ENCODE results near the gene AFAP1.

Gene AFAP1

GRCh38 chr4:7892212-7893019 is 47.2 kb downstream of the AFAP1 start:
- no peak for DNase-seq

DNA sequence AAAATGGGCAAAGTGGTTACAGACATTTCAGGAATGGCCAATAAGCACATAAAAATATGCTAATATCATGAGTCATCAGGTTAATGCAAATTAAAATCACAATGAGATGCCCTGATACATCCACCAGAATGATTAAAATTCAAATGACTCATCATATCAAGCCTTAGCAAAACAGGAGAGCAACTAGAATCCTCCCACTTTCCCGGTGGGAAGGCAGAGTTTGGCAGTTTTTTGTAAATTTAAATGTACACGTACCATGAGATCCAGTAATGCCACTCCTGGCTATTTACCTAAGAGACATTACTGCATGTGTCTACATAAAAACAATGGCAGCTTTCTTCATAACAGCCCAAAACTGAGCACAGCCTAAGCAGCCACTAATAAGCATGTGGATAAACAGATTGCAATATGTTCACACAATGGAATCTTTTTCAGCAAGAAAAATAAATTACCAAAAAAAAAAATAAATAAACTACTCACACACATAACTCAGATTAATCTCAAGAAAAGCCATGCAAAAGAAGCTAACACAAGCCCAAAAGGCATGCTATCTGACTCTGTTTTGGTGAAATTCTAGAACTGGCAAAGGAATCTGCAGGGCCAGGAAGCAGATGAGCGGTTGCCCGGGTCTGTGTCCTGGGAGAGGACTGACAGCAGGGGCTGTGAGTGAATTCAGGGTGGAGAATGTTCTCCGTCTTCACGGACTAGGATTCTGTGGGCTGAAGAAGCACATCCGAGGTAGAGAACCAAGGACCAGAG is 48.8 kb downstream of the AFAP1 start:
- DNase-seq, result no peak

- DNase-seq, result no peak
These were observed 52.2 kb downstream of the AFAP1 start for GRCh38 chr4:7887436-7887835.

- DNase-seq, result no peak
These were observed 53.4 kb downstream of the AFAP1 start for GRCh38 chr4:7886007-7886973.

DNA sequence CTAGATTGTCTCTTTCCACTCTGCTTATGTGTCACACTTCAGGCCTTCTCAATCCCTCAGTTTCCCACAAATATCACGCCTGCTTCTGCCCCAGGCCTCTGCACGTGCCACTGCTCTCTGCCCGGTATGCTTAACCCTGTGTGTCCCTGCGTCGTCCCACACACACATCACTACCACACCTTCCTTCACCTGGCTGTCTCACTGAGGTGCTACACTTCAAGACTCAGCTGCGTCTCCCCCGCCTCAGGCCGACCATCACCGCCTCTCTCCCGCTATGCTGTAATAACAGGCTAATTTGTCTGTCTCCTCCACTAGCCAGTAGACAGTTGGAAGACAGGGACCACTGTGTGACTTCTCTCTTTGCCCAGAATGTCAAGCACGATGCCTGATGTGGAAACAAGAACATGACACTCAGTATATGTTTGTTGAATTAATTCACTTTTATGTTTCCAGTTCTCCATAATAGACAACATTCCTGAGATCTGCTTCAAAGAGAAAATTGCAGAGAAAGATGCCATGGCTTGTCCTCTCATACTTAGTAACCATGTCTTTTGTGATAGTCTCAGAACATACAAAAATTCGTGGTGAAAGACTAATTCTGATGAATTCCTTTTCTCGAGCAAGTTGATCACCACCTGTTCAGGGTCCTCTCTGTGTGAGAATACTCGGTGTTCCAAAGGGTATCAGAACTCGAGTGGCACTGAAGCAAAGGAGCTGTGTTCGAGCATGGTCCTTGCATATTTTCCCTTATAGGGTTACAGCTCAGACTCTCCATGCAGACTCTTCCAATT is 54.2 kb downstream of the AFAP1 start:
- no peak for DNase-seq

GRCh38 chr4:7880683-7881082 is 59.0 kb downstream of the AFAP1 start:
- DNase-seq, result no peak

GRCh38 chr4:7879127-7879526 is 60.5 kb downstream of the AFAP1 start:
- no peak for DNase-seq

DNA sequence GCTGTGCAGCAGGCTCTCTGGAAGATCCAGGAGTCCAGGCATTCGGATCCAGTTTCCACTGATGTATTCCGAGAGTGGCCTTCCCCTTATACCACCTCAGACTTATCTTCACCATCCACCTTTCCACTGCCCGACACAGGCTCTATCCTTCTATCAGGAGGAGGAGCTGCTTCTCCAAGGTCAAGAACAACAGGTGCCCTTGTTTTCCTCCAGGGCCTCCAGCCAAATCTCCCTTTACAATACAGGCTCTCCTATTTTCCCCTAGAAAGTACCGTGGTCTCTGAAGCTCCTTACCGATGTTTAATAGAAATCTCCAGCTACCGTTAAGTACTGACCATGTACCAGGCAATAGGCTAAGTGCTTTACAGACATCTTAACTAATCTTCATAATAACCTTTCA is 61.3 kb downstream of the AFAP1 start:
- no peak for DNase-seq

DNA sequence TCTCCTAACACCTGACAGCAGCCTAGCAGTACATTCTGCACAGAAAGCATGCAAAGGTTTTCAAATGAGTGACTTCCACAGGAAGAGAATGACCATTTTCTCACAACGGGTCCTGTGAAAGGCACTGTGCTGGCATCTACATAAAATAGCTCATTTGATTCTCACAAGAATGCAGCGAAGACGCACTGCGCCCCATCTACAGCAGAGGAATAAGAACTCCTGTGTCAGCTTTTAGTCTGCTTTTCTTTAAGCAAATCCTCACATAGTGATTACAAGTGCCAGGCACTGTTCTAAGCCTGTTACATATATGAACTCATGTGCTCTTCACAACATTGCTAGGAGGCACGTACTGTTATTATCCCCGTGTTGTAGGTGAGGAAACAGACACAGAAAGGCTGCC is 62.5 kb downstream of the AFAP1 start:
- no peak for DNase-seq

DNA sequence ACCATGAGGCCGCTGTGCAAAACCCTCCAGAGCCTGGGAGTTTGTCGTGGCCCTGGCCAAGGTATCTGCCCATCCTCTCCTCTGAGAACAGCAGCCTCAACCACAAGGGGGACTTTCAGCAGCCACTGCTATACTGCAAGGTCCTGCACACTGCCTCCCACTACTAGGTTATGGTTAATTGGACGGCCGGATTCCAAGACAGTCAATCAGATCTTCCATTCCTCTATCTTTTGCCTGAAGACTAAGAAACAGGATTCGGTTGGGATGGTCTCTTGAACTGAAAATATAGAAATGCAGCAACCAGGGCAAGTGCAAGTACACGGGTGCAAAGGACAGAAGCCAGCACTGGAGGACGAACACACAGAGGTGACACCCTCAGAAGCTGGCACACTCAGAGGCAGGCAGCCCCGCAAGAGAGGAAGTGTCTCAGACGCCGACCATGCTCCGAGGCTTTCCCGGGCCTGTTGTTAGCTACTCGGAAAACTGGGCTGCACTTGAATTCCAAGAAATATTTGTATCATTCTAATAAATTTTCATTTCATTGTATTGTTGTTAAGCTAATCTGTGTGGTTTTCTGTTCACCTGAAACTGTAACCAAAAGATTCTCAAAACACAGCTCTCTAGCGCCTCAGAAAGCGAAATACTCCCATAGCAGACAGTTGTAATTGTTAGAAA is 63.3 kb downstream of the AFAP1 start:
- no peak for DNase-seq

GRCh38 chr4:7874838-7875237 is 64.8 kb downstream of the AFAP1 start:
- no peak for DNase-seq

- no peak for DNase-seq
These were observed 65.8 kb downstream of the AFAP1 start for GRCh38 chr4:7873881-7874280.

DNA sequence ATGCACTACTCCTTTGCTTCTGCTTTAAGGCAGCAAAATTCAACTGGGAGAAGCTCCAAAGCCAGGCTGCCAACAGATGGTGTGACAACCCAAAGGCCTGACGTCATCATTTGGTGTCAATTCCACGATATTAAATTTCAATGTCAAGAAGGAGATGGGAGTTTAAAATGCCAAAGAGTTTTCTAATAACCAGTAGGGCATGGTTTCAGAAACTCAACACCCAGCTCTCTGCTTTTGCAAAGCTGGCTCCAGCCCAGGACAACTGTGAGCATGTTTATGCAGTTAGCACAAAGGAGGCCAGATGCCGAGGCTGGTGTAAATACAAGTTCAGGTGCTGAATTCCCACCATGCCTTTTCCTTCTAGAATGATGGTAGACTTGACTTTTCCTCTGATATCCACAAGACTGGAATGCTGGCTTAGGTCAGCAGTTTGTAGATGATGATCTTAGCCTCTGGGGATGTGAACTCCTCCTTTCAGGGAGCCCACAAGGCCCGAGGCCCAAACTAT is 67.3 kb downstream of the AFAP1 start:
- DNase-seq, result no peak

DNA sequence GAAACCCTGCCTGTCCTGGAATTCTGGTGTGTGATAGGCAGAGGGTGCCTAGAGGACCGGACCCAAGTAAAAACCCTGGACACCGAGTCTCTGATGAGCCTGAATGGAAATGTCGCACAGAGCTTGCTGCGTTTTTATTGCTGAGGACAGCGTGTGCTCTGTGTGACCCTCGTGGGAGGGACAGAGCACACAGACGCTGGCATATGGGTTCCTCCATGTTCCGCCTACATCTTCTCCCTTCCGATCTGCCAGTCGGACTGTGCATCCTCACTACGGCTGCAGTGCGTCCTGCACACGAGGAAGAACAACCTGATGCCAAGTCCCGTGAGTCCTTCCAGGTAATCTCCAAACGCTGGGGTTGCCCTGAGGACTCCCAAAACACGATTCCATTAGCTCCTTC is 68.3 kb downstream of the AFAP1 start:
- no peak for DNase-seq

- peak; percentile 37 for DNase-seq
These were observed 70.7 kb downstream of the AFAP1 start for GRCh38 chr4:7868892-7869471.

DNA sequence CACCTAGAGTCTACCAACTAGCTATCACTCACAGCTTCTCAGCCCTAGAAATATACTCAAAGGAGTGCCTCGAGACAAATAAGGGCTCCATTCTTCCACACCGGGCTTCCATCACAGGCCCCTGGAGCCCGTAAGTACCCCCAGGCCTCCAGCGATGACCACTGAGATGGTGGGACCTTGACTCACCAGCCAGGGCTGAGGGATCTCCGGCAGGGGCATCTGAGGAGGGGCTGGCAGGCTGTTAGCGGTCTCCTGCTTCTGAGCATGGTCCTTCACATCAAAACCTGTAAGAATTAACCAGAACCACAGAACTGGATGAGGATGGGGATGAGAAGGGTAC is 71.3 kb downstream of the AFAP1 start:
- no peak for DNase-seq

- no peak for DNase-seq
These were observed 71.8 kb downstream of the AFAP1 start for GRCh38 chr4:7867701-7868435.

- no peak for DNase-seq
These were observed 72.5 kb downstream of the AFAP1 start for GRCh38 chr4:7867191-7867590.

GRCh38 chr4:7865533-7865932 is 74.1 kb downstream of the AFAP1 start:
- DNase-seq, result no peak

GRCh38 chr4:7864685-7865084 is 75.0 kb downstream of the AFAP1 start:
- DNase-seq, result no peak
